GM19467 (cell line): ENCODE measurements around the gene CT45A1.
"Not testable (repeated sequence)": the region's sequence is repeated elsewhere in the genome, so short reads cannot be mapped to it uniquely, and the experiment has no call there.

Experiments used
- ATAC-seq: cut with Tn5 transposase; IDR thresholded peaks from one replicate; pipeline ENCODE4 v1.9.1; 2021; ENCODE audit warnings: mild to moderate bottlenecking, moderate library complexity; ENCODE audit not compliant: unreplicated experiment

The CT45A1 gene, protein sequence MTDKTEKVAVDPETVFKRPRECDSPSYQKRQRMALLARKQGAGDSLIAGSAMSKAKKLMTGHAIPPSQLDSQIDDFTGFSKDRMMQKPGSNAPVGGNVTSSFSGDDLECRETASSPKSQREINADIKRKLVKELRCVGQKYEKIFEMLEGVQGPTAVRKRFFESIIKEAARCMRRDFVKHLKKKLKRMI

DNA sequence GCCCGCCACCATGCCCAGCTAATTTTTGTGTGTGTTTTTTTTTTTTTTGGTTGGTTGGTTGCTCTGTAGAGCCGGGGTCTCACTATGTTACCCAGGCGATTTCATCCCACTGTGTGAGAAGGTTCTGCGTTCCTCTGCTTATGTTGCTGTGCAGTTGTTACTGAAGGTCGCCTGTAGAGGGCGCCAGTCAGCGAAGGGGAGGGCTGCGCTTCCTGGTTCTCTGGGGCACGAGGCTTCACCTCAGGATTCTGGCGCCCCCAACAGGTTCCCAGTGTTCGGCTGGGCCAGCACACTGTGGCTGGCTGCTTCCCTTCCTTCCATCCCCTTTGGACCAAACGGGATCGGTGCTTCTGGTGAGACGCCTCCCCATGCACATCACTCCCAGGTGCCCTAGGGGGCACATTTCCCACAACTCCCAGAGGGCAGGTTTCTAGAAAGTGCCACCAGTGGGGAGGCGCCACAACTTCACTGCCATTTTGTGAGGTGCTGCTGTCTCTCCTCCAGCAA, at the start of gene CT45A1:
CT45A1 (plus strand) TSS at position 457 of the 507 bp plus-strand sequence. CDS start 5,302 bp downstream, outside the sequence.
- ATAC-seq, result not testable (repeated sequence)

DNA sequence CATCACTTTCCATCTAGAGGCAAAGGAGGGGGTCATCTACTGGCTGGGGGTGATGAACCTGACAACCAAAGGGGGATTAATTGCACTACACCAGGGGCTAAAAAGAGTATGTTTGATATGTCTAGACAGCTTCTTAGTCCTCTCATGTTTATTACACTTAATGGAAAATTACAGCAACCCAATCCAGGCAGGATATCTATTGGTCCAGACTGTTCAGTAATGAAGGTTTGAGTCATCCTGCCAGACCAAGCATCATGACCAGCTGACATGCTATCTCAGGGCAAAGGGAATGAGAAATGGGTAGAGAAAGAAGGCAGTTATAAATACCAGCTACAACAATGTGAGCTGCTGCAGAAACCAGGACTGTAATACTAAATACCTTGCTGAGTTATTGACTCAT, 40.5 kb upstream of the CT45A1 start:
- not testable (repeated sequence) for ATAC-seq

DNA sequence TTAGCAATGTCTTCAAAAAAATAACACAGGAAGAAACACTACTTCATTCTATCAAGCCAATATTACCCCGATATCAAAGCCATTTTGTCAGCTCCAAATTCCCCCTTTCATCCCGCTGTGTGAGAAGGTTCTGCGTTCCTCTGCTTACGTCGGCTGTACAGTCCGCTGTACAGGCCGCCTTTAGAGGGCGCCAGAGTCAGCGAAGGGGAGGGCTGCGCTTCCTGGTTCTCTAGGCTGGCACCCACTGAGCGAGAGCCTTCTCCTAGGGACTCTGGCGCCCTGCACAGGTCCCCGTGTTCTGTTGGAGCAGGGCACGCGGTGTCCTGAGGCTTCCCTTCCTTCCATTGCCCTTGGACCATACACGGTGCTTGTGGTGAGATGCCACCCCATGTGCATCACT, 25.3 kb upstream of the CT45A1 start:
- no peak for ATAC-seq

DNA sequence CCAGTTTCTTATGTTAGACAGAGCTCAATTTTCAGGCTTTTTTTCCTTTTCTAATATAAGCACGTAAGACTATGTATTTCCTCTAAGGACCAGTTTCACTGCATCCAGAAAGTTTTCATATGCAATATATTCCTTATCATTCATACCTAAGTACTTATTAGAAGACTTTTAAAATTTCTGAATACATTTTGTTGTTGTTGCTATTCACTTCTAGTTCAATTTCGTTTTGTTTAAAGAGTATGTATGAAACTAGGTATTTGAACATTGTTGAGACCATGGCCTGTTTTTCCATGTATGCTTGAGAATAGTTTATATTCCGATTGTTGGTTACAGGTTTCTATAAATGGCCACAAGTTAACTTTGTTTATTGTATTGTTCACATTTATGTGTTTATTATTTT, 18.0 kb upstream of the CT45A1 start:
- ATAC-seq, result no peak

DNA sequence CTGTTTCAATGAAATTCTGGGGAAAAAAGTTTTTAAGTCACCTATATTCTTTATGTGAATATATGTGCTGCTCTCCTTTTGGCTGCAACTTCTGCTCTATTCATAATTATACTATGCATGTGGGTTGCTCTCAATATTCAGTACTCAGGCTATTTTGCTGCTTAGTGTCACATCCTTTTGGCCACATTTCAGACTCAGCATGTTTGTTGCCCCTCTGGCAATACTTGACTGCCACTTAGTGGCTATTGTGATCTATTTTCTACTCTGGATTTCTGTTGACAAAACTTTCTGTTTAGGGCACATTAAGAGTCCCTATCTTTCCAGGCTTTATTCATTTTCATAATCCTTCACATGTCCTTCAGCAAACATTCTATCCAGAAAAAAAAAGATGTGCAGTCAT, 15.8 kb upstream of the CT45A1 start:
- ATAC-seq, result no peak

DNA sequence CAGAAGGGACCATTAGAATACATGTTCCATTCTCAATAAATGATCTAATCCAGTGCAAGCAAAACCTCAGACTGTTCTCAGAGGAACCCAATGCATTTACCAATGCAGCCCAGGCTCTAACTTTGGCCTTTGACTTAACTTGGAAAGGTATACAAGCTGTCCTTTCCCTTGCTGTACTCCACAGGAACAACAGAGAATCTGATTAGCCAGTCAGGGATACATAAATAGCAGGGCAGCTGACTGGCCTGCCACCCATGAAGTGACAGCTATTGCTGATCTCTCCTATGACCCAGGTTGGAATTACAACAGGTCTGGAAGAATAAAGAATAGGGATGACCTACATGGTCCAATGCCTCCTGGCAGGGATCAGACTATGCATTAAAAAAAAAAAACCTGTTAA, 14.5 kb upstream of the CT45A1 start:
- no peak for ATAC-seq

DNA sequence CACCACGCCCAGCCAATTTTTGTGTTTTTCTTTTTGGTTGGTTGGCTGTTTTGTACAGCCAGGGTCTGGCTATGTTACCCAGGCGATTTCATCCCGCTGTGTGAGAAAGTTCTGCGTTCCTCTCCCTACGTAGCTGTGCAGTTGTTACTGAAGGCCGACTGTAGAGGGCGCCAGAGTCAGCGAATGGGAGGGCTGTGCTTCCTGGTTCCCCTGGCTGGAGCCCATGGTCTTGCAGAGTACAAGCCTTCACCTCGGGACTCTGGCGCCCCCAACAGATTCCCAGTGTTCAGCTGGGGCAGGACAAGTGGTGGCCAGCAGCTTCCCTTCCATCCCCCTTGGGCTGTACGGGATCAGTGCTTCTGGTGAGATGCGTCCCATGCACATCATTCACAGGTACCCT, 5.6 kb upstream of the CT45A1 start:
- ATAC-seq, result no peak

DNA sequence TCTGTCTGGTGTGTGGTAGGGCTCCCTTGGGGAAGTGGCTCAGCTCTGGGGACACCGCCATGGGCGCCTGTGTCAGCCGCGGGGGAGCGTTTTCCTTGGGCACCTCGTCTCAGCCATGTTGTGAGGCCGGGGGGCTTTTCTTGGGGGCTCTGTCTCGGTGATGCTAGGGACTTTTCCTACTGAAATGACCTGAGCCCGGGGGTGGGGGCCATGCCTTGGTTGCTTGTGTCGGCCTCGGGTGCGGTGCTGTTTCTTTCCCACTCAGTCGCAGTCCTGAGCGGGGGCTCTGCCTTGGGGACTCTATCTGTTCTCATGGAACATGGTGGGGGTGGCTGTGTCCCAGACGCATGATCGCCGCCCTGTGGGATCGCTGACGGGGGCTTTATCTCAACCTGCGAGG, 356 bp downstream of the CT45A1 start:
- ATAC-seq, result no peak

DNA sequence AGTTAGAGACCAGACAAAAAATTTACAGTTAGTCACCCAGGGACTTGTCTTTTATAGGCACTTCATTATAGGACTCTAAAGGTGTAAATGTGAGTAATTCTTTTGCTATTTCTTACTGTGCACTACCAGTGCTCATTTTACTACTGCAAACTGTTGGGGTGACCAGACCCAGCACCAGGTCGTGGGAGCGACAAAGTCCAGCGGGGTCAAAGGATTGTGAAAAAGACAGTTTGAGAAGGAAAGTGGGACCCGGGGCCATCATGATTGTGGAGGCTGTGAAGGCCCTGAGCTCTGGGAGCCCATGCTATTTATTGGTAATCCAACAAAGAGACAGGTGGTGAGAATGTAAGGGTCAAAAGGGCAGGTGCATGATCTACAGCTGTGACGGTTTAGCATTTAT, 21.2 kb downstream of the CT45A1 start:
- not testable (repeated sequence) for ATAC-seq

DNA sequence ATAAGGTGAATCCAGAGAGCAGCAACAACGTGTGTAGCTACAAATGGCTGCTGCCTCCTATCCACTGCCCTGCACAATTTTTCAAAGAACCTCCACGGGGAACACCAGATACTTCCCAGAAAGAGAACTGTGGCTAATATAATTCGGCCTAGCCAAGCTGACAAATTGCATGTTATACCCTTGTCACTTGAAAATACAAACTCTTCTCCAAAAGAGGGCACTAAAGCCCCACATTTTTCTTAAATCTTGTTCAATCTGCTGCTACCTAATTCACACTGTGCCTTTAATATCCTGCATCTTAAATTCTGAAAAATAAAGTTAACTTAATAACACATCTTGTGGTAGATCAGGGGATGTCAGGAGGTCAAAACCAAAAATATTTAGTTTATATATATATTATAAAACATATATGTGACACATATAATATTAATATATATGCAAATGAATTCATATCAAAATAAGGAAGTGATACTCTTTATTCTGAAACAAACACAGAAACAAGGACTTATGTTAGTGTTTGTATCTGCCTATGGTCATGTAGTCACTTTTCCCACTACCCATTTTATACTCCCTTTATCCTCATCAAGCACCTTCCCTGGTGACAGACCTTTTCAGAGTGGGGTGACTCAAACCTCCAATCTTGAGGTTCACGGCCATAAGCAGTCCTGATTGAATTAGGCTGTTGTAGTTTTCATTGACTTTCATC, 24.1 kb downstream of the CT45A1 start:
- no peak for ATAC-seq

DNA sequence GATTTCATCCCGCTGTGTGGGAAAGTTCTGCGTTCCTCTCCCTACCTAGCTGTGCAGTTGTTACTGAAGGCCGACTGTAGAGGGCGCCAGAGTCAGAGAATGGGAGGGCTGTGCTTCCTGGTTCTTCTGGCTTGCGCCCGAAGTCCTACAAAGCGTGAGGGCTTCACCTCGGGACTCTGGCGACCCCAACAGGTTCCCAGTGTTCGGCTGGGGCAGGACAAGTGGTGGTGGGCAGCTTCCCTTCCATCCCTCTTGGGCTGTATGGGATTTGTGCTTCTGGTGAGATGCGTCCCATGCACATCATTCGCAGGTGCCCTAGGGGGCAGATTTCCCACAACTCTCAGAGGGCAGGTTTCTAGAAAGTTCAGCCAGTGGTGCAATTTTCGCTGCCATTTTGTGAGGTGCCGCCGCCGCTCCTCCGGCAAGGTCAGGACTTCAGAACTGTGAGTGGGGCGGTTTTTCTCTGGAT, 27.3 kb downstream of the CT45A1 start:
- peak; percentile 58 for ATAC-seq

DNA sequence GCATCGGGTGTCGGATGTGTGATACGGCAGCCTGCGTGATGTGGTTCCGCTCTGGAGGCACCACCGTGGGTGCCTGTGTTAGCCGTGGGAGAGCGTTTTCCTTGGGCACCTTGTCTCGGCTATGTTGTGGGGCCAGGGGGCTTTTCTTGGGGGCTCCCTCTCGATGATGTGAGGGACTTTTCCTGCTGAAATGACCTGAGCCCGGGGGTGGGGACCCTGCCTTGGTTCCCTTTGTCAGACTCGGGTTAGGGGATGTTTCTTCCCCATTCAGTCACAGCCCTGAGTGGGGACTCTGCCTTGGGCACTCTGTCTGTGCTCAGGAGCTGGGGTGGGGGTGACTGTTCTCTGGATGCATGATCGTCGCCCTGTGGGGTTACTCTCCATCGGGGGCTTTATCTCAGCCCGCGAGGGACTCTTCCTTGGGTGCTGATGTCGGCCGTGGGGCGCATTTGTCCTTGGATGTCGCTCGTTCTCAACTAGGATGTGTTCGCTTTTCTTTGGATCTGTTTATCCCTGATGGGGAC, 27.8 kb downstream of the CT45A1 start:
- ATAC-seq, result no peak

DNA sequence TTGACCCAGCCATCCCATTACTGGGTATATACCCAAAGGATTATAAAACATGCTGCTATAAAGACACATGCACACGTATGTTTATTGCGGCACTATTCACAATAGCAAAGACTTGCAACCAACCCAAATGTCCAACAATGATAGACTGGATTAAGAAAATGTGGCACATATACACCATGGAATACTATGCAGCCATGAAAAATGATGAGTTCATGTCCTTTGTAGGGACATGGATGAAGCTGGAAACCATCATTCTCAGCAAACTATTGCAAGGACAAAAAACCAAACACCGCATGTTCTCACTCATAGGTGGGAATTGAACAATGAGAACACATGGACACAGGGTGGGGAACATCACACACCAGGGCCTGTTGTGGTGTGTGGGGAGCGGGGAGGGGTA, 31.3 kb downstream of the CT45A1 start:
- not testable (repeated sequence) for ATAC-seq

DNA sequence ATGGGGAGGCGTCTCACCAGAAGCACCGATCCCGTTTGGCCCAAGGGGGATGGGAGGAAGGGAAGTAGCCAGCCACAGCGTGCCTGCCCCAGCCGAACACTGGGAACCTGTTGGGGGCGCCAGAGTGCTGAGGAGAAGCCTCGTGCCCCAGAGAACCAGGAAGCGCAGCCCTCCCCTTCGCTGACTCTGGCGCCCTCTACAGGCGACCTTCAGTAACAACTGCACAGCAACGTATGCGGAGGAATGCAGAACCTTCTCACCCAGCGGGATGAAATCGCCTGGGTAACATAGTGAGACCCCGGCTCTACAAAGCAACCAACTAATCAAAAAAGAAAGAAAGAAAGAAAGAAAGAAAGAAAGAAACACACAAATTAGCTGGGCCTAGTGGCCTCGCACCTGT, 54.7 kb downstream of the CT45A1 start, which contains the start of gene CT45A3:
CT45A3 (minus strand) TSS at position 101 of the 400 bp plus-strand sequence. CDS start 3,747 bp downstream, outside the sequence.
- ATAC-seq, result not testable (repeated sequence)
